ENCODE measurements around the gene OBSL1. TPM values are rescaled to one million over a fixed set of nuclear protein-coding genes. Genes with fewer than 3 reads are reported as not detected.

Gene OBSL1
- polyA plus RNA-seq, 2 donors, result 19.9 to 28.6 TPM

GRCh38 chr2:219510512-219511135 is 60.7 kb downstream of the OBSL1 start:
- H3K36me3 ChIP-seq (ENCODE audit: control insufficient read depth in 2 of 2, insufficient read depth in 2 of 2, low read length in 1 of 2), result peaks cover 0 to 11% of the 10 kb centered on the region in 2 donors
- no peak overlapping the region for H3K27ac ChIP-seq (ENCODE audit: low read depth in 2 of 2, low read length in 1 of 2)
- no peaks in the 10 kb centered on the region for H3K9me3 ChIP-seq (ENCODE audit: control insufficient read depth in 2 of 2, insufficient read depth in 1 of 2, low read depth in 1 of 2, low read length in 1 of 2)
- no peak overlapping the region for H3K4me3 ChIP-seq (ENCODE audit: low read depth in 1 of 2, low read length in 2 of 2)
- 27 to 29% methylated on average over 22 of the region's 22 CpGs for WGBS, 2 donors
- peaks cover 0 to 8% of the 10 kb centered on the region in 2 donors for H3K4me1 ChIP-seq (ENCODE audit: control insufficient read depth in 2 of 2, insufficient read depth in 2 of 2, low read length in 1 of 2)
- H3K27me3 ChIP-seq (ENCODE audit: control insufficient read depth in 1 of 2, insufficient read depth in 2 of 2, low read length in 2 of 2), result peaks cover 0 to 22% of the 10 kb centered on the region in 2 donors

- Histone ChIP-seq H3K4me1 (ENCODE audit: control insufficient read depth in 2 of 2, insufficient read depth in 2 of 2, low read length in 1 of 2) (peaks cover 0 to 8% of the 10 kb centered on the region in 2 donors), H3K27me3 (ENCODE audit: control insufficient read depth in 1 of 2, insufficient read depth in 2 of 2, low read length in 2 of 2) (peaks cover 0 to 22% of the 10 kb centered on the region in 2 donors), H3K36me3 (ENCODE audit: control insufficient read depth in 2 of 2, insufficient read depth in 2 of 2, low read length in 1 of 2) (peaks cover 0 to 14% of the 10 kb centered on the region in 2 donors), H3K27ac (ENCODE audit: low read depth in 2 of 2, low read length in 1 of 2) (no peak overlapping the region), H3K9me3 (ENCODE audit: control insufficient read depth in 2 of 2, insufficient read depth in 1 of 2, low read depth in 1 of 2, low read length in 1 of 2) (no peaks in the 10 kb centered on the region), H3K4me3 (ENCODE audit: low read depth in 1 of 2, low read length in 2 of 2) (no peak overlapping the region)
- 1 to 2% methylated on average over 26 of the region's 26 CpGs for WGBS, 2 donors
Measured at GRCh38 chr2:219509780-219510511, 61.4 kb downstream of the OBSL1 start.

GRCh38 chr2:219508971-219509779 is 62.2 kb downstream of the OBSL1 start:
- Histone ChIP-seq H3K9me3 (ENCODE audit: control insufficient read depth in 2 of 2, insufficient read depth in 1 of 2, low read depth in 1 of 2, low read length in 1 of 2) (no peaks in the 10 kb centered on the region), H3K4me1 (ENCODE audit: control insufficient read depth in 2 of 2, insufficient read depth in 2 of 2, low read length in 1 of 2) (peaks cover 0 to 8% of the 10 kb centered on the region in 2 donors), H3K27me3 (ENCODE audit: control insufficient read depth in 1 of 2, insufficient read depth in 2 of 2, low read length in 2 of 2) (peaks cover 0 to 19% of the 10 kb centered on the region in 2 donors), H3K4me3 (ENCODE audit: low read depth in 1 of 2, low read length in 2 of 2) (no peak overlapping the region), H3K36me3 (ENCODE audit: control insufficient read depth in 2 of 2, insufficient read depth in 2 of 2, low read length in 1 of 2) (peaks cover 0 to 16% of the 10 kb centered on the region in 2 donors), H3K27ac (ENCODE audit: low read depth in 2 of 2, low read length in 1 of 2) (no peak overlapping the region)
- 8 to 16% methylated on average over 14 of the region's 14 CpGs for WGBS, 2 donors

- Histone ChIP-seq H3K27me3 (ENCODE audit: control insufficient read depth in 1 of 2, insufficient read depth in 2 of 2, low read length in 2 of 2) (peaks cover 0 to 16% of the 10 kb centered on the region in 2 donors), H3K4me1 (ENCODE audit: control insufficient read depth in 2 of 2, insufficient read depth in 2 of 2, low read length in 1 of 2) (peaks cover 0 to 8% of the 10 kb centered on the region in 2 donors), H3K36me3 (ENCODE audit: control insufficient read depth in 2 of 2, insufficient read depth in 2 of 2, low read length in 1 of 2) (peaks cover 0 to 23% of the 10 kb centered on the region in 2 donors), H3K9me3 (ENCODE audit: control insufficient read depth in 2 of 2, insufficient read depth in 1 of 2, low read depth in 1 of 2, low read length in 1 of 2) (no peaks in the 10 kb centered on the region), H3K27ac (ENCODE audit: low read depth in 2 of 2, low read length in 1 of 2) (no peak overlapping the region), H3K4me3 (ENCODE audit: low read depth in 1 of 2, low read length in 2 of 2) (no peak overlapping the region)
- 65 to 75% methylated on average over 4 of the region's 4 CpGs for WGBS, 2 donors
Measured at GRCh38 chr2:219508444-219508734, 63.0 kb downstream of the OBSL1 start.

- H3K27ac ChIP-seq (ENCODE audit: low read depth in 2 of 2, low read length in 1 of 2), result no peak overlapping the region
- 52 to 57% methylated on average over 8 of the region's 8 CpGs for WGBS, 2 donors
- no peaks in the 10 kb centered on the region for H3K9me3 ChIP-seq (ENCODE audit: control insufficient read depth in 2 of 2, insufficient read depth in 1 of 2, low read depth in 1 of 2, low read length in 1 of 2)
- H3K36me3 ChIP-seq (ENCODE audit: control insufficient read depth in 2 of 2, insufficient read depth in 2 of 2, low read length in 1 of 2), result peaks cover 0 to 23% of the 10 kb centered on the region in 2 donors
- H3K4me3 ChIP-seq (ENCODE audit: low read depth in 1 of 2, low read length in 2 of 2), result no peak overlapping the region
- peaks cover 0 to 16% of the 10 kb centered on the region in 2 donors for H3K27me3 ChIP-seq (ENCODE audit: control insufficient read depth in 1 of 2, insufficient read depth in 2 of 2, low read length in 2 of 2)
- peaks cover 0 to 8% of the 10 kb centered on the region in 2 donors for H3K4me1 ChIP-seq (ENCODE audit: control insufficient read depth in 2 of 2, insufficient read depth in 2 of 2, low read length in 1 of 2)
Measured at GRCh38 chr2:219507581-219508443, 63.5 kb downstream of the OBSL1 start.

- WGBS, 2 donors, result 74 to 81% methylated on average over 17 of the region's 17 CpGs
- peaks cover 0 to 23% of the 10 kb centered on the region in 2 donors for H3K36me3 ChIP-seq (ENCODE audit: control insufficient read depth in 2 of 2, insufficient read depth in 2 of 2, low read length in 1 of 2)
Measured at GRCh38 chr2:219506802-219507526, 64.4 kb downstream of the OBSL1 start.

GRCh38 chr2:219506153-219506801 is 65.1 kb downstream of the OBSL1 start:
- WGBS, 2 donors, result 82 to 86% methylated on average over 23 of the region's 23 CpGs
- Histone ChIP-seq H3K4me1 (ENCODE audit: control insufficient read depth in 2 of 2, insufficient read depth in 2 of 2, low read length in 1 of 2) (peaks cover 0 to 8% of the 10 kb centered on the region in 2 donors), H3K9me3 (ENCODE audit: control insufficient read depth in 2 of 2, insufficient read depth in 1 of 2, low read depth in 1 of 2, low read length in 1 of 2) (no peaks in the 10 kb centered on the region), H3K27ac (ENCODE audit: low read depth in 2 of 2, low read length in 1 of 2) (no peak overlapping the region), H3K27me3 (ENCODE audit: control insufficient read depth in 1 of 2, insufficient read depth in 2 of 2, low read length in 2 of 2) (peaks cover 0 to 6% of the 10 kb centered on the region in 2 donors), H3K36me3 (ENCODE audit: control insufficient read depth in 2 of 2, insufficient read depth in 2 of 2, low read length in 1 of 2) (peaks cover 0 to 23% of the 10 kb centered on the region in 2 donors), H3K4me3 (ENCODE audit: low read depth in 1 of 2, low read length in 2 of 2) (no peak overlapping the region)

More at GRCh38 chr2:219506802-219507526, 64.4 kb downstream of the OBSL1 start:
- Histone ChIP-seq H3K4me3 (ENCODE audit: low read depth in 1 of 2, low read length in 2 of 2) (no peak overlapping the region), H3K4me1 (ENCODE audit: control insufficient read depth in 2 of 2, insufficient read depth in 2 of 2, low read length in 1 of 2) (peaks cover 0 to 8% of the 10 kb centered on the region in 2 donors), H3K27me3 (ENCODE audit: control insufficient read depth in 1 of 2, insufficient read depth in 2 of 2, low read length in 2 of 2) (peaks cover 0 to 11% of the 10 kb centered on the region in 2 donors), H3K9me3 (ENCODE audit: control insufficient read depth in 2 of 2, insufficient read depth in 1 of 2, low read depth in 1 of 2, low read length in 1 of 2) (no peaks in the 10 kb centered on the region), H3K27ac (ENCODE audit: low read depth in 2 of 2, low read length in 1 of 2) (no peak overlapping the region)

GRCh38 chr2:219505585-219505984 is 65.8 kb downstream of the OBSL1 start:
- Histone ChIP-seq H3K36me3 (ENCODE audit: control insufficient read depth in 2 of 2, insufficient read depth in 2 of 2, low read length in 1 of 2) (peaks cover 0 to 23% of the 10 kb centered on the region in 2 donors), H3K4me1 (ENCODE audit: control insufficient read depth in 2 of 2, insufficient read depth in 2 of 2, low read length in 1 of 2) (peaks cover 0 to 8% of the 10 kb centered on the region in 2 donors)
- 86 to 88% methylated on average over 9 of the region's 9 CpGs for WGBS, 2 donors

More at GRCh38 chr2:219505585-219505984, 65.8 kb downstream of the OBSL1 start:
- Histone ChIP-seq H3K27me3 (ENCODE audit: control insufficient read depth in 1 of 2, insufficient read depth in 2 of 2, low read length in 2 of 2) (peaks cover 0 to 4% of the 10 kb centered on the region in 2 donors), H3K4me3 (ENCODE audit: low read depth in 1 of 2, low read length in 2 of 2) (no peak overlapping the region), H3K9me3 (ENCODE audit: control insufficient read depth in 2 of 2, insufficient read depth in 1 of 2, low read depth in 1 of 2, low read length in 1 of 2) (no peaks in the 10 kb centered on the region), H3K27ac (ENCODE audit: low read depth in 2 of 2, low read length in 1 of 2) (no peak overlapping the region)

Measured in esophagus (tissue), 2 donors.